Dedifferentiated amniotic fluid mesenchymal stem cell (primary cell): ENCODE data around the gene PAQR7.
A peak's percentile ranks its signal among the peaks of the same experiment; 100 is the strongest.

Experiments
- DNase-seq: peaks from one replicate; pipeline ENCODE4 v3.0.0-alpha.2; 2016; ENCODE audit errors: extremely low spot score

PAQR7 gene, protein sequence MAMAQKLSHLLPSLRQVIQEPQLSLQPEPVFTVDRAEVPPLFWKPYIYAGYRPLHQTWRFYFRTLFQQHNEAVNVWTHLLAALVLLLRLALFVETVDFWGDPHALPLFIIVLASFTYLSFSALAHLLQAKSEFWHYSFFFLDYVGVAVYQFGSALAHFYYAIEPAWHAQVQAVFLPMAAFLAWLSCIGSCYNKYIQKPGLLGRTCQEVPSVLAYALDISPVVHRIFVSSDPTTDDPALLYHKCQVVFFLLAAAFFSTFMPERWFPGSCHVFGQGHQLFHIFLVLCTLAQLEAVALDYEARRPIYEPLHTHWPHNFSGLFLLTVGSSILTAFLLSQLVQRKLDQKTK

DNA sequence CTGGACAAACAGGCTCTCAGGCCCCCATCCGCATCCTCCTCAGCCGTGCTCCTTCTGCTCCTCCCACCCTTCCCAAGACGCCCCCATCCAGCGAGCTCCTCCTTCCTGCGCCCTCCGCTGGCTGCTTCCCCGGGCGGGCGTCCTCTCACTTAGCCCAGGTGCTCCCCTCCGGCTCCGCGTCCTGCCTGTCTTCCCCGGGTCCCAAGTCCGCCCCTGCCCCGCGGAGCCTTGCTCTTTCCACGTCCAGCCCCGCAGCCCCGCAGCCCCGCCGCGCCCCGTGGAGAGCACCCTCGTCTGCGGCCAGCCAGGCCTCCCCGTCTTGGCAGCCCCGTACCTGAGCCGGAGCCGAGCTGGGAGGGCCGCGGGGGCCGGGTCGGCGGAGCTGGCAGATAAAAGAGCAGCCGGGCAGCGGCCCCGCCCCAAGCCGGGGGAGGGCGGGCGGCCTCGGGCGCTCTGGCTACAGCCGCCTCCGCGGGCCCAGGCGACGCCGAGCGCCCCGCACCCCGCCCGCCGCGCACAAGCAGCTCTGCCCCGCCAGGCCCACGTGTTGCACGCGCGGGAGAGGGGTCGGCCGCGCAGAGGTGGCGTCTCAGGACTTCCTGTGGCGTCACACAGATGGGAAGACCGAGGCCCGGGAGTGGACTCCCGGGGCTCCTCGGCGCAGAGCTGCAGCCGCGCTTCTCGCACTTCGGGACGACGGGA lies at the start of gene PAQR7:
Gene PAQR7, minus strand, starts transcription at position 555 of the 702 bp plus-strand sequence. CDS start 11,869 bp downstream, outside the sequence.
- DNase-seq, result peak; percentile 37

DNA sequence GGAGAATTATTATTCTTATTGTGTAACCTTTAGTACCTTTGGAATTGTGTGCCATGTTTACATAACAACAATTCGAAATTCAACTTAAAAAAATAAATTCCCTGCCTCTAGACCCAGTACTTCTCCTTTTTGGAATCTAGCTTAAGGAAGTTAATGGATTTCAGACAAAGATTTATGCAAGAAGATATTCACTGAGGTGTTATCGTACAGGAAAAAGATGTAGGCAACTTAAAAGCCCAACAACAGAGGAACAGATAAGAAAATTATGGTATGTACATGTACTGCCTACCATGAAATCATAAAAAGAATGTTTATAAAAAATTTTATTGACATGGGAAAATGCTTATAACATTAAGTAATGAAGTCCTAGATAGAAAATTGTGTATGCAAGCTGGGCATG lies 48.9 kb upstream of the PAQR7 start:
- no peak for DNase-seq

DNA sequence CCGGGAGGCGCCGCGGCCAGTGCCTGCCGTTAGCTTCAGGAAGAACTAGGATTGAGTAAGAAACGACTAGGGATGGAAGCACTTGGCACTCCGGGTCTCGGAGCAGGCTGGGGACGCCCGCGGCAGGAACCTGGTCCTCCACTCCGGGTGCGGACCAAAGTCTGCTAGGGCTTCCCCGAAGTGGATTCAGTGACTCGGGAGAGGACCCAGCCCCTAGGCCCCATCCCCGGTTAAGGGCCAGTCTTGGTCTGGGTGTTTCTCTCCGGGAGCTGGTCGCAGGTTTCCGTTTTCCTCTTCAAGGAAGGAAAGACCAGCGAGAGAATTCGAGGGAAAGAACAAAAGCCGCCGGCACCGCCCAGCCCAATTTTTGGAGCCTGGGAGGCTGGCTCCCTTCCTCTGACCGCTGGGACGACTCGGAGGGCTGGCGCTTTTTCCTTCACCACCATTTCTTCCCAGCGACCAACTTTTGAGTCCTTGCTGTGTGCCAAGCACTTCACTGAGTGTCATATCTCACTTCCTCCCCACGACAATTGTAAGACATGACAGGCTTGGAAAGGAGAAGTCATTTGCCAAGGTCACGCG lies 47.6 kb upstream of the PAQR7 start:
- DNase-seq, result no peak

DNA sequence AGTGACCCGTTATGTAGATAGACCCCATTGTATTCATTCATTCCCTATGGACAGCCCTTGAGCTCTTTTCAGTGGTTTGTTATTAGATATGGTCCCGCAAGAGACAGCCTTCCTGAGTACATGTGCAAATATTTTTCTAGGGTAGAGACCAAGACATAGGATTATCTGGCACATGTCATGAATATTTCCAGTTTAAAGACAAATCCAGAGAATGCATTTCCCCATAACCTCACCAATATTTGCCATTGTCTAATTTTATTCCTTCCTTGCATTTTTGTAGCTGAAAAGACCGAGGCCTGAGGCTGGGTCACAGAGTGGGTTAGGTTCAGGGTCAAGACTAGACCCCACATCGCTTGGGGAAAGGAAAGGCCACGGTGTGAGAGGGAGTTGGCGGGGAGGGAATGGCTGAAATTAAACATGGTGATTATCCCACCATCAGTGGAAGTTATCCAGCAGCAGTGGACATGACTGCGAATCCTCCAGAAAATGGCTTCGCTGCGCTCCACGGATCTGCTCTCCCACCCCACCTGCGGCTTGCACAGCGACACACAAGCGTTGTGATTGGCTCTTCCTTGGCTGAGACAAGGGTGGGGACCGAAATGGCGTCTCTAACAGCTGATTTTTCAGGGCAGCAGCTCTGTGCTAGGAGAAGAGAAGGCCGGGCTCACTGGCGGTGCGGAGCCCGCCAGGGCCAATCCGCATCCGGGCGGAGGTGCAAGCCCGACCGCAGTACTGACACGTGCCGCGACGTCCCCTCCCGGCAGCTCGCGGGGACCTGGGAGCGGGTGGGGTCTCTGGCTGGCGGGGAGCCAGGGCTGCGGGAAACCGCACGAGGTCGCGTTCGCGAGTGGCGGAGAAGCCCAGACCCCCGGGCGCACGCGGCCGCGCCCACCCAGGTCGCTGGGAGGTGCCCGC lies 46.8 kb upstream of the PAQR7 start:
- no peak for DNase-seq

DNA sequence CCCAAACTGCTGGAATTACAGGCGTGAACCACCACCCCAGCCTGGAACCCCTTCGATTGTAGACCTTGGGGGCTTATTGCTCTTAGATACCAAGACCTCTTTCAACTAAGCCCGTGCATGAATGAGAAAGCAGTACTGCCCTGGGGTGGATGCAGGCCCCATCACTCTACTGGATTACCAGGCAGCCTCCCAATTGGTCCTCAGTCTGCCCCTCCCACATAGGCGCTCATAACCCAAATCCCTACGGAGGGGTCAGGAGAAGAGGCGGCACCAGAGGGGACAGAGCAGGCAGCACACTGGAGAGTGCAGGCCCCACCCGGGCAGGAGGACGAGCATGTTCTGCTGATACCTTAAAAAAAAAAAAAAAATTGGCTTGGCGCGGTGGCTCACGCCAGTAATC lies 43.1 kb upstream of the PAQR7 start:
- no peak for DNase-seq

DNA sequence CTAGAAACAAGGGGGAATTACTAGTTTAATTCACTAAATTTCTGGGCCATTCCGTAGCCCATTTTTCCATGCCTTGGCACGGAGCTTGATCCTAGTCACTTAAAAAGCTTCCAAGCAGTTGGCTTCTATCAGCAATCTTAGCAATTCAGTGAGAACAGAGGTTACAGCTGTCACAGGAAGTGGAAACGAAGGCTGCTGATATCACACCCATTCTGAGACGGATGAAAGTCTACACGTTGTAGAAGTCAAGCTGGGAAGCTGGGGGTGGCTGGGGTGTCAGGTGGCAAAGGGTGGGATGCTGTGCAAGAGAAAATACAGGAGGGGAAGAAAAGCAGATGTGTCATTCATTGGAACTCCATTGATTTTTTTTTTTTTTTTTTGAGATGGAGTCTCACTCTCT lies 42.5 kb upstream of the PAQR7 start:
- no peak for DNase-seq

DNA sequence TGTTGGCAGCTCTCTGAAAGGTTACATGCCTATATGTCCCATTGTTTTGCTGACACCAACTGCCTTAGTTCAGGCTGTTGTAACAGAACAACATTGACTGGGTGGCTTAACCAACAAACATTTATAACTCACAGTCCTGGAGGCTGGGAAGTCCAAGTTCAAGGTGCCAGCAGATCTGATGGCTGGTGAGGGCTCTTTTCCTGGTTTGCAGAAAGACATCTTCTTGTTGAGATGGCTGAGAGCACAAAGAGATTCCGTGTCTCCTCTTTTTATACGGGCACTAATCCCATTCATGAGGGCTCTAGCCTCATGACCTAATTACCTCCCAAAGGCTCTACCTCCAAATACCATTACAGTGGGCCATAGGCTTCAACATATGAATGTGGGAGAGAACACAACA lies 41.0 kb upstream of the PAQR7 start:
- no peak for DNase-seq

DNA sequence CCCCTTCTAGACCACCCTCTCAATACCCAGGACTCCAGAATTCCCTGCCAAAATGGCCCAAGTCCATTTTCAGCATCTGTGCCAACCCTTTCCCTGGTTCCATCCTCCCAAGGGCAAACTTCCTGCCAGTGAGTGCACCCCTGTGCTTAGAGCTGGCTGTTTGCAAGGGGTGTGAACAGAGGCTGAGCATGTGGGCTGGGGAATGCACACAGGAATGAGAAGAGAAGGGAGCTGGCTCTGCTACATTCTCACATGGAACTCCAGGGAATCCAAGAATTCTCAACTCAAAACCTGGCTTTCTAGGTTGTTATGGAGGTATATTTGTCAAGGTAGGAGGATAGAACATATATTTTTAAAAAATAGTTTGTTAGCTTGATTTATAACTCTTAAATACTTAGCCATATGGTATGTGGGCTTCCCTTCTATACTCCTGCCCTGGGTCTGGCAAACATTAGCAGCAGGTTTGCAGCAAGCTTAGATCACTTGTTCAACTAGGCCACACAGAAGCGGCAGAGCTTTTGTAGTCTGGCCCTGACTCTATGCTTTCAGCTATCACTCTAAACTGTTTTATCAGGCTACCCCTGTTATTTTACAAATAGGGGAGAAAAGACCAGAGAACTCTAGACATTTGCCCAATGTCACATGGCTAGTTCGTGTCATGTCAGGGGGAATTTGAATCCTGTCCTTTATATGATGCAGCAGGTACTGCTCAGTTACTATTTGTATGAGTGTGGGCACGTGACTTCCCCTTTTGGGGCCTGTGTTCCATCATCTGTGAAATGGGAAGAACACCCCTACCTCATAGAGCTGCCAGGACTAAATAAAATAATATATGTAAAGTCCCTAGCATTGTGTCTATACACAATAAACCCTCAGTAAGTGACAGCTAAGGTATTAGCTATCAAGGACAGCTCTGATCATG lies 38.8 kb upstream of the PAQR7 start:
- DNase-seq, result no peak

DNA sequence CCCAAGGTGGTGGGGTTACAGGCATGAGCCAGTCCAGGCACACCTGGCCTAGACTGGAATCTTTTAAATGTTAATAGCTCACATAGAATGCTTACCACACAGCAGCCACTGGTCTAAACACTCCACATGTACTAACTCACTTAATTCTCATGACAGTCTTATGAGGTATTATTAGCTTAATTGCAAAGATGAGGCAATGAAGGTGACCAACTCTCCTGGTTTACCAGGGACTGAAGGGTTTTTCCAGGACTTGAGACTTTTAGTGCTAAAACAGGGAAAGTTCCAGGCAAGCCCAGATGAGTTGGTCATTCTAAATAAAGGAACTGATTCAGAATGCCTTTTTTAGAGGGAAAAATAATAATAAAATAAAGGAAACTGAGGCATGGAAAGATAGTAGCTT lies 37.7 kb upstream of the PAQR7 start:
- DNase-seq, result no peak

DNA sequence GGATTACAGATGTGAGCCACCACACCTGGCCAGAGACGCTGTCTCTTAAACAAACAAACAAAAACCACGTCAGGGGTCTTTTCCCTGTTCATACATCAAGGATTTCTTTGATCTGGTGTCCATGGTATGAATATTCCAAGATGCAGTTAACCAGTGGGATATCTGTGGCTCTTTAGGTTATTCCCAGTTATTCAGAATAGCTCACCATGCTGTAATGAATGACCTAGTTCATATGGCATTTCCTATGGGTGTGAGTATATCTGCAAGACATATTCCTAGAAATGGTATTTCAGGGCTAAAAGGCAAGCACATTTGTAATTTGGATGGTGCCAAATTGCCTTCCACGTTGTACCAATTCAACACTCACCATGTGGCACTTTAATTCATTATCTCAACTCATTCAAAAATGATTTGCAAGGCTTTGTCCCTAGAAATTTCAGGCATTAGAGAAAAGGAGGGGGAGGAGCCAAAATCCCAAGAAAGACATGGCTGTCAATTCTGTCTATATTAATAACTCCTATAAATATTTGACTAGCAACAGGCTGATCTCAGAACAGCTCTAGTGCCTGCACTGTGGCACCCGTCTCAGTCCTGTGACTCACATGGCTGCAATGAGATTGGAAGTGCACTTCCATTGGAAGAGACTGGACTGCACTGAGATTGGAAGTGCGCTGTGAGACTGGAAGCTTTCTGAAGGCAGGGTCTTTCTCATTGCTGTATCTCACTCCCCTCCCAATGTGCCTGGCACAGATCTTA lies 36.7 kb upstream of the PAQR7 start:
- peak; percentile 72 for DNase-seq

DNA sequence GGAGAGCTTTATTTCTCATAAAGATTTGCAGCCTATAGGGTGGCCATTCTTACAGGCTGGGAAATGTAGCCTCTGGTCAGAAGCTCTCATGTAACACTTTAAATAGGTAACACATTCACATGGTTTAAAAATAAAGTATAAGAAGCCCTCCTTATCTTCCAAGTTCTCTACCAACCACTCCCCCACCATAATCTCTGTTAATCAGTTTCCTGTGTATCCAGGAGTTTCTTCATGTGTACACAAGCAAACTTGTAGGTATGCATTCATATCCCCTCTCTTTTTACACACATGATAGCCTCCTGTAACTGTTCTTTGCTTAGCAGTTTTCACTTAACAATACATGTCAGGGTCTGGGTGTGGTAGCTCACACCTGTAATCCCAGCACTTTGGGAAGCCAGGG lies 35.7 kb upstream of the PAQR7 start:
- no peak for DNase-seq

DNA sequence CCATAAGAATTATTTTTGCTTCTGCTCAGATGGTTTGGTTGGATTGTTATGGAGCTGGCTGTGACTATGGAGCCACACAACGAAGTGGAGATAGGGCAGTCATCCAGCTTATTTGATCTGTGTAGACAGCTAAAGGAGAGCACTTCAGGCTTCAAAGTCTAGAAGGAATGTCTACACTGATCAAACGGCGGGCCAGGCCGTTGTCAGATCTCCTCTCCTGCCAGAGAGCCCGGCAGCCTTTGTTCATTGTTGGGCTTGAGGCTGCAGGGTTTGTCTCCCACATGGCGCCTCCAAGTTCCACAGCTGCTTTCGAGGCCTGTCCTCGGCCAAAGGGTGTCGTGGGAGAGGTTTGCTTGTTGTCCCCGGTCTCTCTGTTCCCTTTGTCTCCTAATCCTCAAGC lies 33.5 kb upstream of the PAQR7 start:
- no peak for DNase-seq

DNA sequence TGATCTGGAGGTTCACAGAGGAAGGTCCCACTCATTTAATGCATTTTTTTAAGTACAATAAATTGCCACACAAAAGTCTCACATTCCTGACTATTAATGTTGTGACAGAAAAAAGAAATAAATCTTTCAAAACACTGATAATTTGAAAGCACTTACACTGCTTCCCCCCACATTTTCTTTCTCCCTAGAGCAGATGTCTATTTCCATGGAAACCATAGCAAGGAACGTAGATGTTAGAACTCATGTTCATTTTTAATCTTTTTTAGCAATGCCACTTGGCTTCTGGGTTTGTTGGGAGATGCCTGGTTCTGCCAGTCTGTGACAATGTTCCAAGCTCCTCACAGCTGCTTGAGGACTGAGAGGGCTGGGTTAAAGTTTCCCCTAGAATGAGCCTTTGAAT lies 32.7 kb upstream of the PAQR7 start:
- no peak for DNase-seq

DNA sequence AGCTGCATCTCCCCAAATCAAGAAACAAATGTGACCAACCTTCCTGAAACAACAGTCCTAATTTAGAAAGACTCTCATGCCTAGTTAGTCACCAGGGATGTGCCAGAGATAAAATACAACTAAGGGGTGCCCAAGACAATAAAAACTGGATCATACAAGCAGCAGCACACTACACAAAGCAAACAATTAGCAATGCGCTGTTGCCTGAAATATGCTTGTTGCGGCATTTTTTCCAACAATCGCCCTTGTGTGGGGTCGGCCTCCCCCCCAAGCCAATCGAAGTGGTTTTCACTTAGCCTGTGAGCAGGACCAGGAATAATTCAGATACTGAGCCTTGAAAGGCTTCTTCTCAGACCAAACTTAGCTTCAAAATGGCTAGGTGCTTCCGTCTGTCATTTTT lies 32.1 kb upstream of the PAQR7 start:
- no peak for DNase-seq

DNA sequence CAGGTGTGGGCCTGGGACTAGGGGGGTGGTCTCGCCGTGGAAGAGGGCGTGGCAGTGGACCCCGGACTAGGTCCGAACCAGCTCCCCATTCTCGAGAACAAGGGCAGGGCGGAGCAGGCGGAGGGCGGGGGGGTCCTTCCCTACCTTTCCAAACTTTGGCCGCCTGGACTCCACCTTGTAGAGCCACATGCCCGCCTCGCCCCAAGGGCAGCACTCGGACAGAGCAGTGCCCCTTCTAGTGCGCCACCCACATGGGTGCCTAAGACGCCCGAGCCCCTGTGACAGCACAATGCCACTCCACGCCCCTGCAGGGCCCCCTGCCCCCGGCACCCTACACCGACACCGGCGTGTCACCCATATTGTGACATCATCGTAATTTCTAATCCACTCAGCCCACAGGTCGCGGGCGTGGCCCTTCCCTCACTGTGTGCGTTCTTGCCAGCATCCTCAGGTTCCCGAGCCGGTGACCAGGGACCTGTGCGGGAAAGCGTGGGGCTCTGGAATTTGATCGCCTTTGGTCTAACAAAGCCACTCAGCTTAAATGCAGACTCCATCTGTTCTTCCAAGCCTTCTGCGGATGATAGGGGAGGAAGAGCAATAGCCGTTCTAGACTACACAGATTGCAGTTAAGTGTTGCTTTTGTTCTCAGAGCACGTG lies 31.3 kb upstream of the PAQR7 start:
- DNase-seq, result no peak

DNA sequence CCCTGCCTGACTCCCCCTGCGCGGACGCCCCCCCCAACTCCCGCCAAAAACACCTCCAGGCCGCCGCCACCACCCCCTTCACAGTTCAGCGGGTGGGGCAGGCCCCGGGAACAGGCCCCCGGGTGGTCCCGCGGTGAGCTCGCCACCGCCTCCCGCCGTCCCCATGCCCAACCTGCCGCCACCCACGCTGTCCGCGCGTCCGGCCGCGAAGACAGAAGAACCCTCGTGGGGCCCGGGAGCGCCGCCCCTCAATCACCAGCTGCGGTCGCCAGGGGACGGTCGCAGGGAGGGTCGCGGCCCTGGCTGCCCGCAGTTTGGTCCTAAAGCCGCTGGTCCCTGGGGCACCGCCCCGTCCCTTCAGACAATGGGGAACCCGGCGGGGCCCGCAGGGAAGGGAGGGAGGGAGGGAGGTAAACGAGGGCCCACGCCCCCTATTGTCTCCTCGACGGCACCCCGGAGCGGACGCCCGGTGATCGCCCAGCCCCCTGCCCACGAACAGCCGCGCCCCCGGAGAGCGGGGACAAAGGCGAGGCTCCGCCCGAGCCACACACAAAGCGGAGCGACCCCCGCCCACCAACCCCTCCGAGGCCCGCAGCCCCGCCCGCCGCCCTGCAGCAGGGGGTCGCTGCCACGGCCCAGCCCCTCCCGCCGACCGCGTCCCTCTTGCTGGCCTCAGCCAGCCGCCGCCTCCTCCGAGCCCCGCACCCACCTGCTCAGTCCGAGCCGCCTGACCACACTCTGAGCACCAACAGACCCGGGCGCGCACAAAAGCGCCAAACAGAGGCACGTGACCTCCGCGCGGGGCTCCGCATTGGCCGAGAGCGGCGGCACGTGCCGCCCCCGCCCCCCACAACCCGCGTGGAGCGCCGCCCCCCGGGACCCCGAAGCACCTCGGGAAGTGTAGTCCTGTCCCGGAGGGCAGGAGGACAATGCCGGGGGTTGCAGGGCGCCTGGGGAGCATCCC lies 30.5 kb upstream of the PAQR7 start, which contains the start of gene STMN1:
Gene STMN1, minus strand, starts transcription at position 740 of the 964 bp plus-strand sequence. CDS start 1,743 bp downstream, outside the sequence.
- DNase-seq, result peak; percentile 56

DNA sequence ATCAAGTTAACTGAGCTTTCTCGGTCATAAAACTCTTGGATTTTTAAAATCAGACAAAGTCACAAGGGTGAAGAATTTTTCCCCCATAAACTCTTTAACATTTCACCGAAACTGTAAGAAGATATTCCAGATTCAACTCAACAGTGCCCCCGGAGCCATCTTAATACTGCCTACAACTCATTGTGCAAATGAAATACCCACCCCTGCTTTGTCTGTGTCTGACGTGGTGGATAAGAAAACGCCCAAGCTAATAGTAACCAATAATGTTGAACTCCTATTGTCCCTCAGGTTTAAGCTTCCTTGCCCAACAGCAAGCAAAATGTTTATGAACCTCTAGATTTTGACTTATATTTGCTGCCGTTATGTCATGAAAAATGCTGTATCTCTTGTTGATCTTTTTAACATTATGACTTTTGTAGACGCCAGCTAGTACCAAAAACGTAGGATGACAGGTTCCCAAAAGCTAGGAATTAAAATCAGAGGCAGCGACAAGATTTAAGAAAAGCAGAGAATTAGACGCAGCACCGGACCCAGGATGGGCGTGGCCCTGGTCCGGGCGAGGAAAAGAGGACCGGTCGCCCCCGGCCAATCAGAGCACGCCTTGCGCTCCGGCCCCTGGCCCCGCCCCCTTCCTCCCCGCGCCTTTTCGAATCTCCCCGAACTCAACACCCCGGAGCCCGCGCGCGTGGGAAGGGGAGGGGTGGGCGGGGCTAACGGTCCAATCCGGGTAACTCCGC lies 29.6 kb upstream of the PAQR7 start:
- peak; percentile 75 for DNase-seq

DNA sequence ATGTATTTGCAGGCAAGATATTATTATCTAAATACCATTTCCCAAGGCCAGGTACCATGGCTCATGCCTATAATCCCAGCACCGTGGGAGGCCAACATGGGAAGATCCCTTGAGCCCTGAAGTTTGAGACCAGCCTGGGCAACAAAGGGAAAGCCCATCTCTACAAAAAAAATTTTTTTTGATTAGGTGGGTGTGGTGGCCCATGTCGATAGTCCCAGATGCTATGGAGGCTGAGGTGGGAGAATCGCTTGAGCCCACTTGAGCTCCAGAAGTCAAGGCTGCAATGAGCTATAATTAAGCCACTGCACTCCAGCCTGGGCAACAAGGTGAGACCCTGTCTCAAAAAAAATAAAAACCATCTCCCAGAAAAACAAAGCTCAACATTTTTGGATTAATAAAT lies 28.5 kb upstream of the PAQR7 start:
- DNase-seq, result no peak
